ENCODE measurements around the gene GPS2.

GPS2 gene, protein sequence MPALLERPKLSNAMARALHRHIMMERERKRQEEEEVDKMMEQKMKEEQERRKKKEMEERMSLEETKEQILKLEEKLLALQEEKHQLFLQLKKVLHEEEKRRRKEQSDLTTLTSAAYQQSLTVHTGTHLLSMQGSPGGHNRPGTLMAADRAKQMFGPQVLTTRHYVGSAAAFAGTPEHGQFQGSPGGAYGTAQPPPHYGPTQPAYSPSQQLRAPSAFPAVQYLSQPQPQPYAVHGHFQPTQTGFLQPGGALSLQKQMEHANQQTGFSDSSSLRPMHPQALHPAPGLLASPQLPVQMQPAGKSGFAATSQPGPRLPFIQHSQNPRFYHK

GRCh38 chr17:7314719-7315569 lies at the start of gene GPS2:
Gene GPS2 (minus strand): TSS chr17:7315360. CDS start chr17:7315052, 308 bp downstream.
- peak; percentile 84 to 88 for DNase-seq (ENCODE audit: low read depth in 2 of 2)

DNA sequence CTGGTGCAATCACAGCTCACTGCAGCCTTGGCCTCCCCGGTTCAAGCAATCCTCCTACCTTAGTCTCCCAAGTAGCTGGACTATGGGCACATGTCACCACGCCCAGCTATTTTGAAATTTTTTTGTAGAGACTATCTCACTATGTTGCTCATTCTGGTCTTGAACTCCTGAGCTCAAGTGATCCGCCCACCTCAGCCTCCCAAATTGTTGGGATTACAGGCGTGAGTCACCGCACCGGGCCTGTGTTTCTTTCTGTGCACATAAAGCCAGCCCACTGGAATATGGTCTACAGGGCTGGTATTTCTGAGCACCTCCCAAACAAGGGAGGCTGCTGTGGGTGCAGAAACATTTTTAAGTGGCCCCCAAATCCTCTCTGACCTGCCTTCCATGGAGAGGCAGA lies 48.2 kb upstream of the GPS2 start:
- no peak for DNase-seq (ENCODE audit: low read depth in 2 of 2)

DNA sequence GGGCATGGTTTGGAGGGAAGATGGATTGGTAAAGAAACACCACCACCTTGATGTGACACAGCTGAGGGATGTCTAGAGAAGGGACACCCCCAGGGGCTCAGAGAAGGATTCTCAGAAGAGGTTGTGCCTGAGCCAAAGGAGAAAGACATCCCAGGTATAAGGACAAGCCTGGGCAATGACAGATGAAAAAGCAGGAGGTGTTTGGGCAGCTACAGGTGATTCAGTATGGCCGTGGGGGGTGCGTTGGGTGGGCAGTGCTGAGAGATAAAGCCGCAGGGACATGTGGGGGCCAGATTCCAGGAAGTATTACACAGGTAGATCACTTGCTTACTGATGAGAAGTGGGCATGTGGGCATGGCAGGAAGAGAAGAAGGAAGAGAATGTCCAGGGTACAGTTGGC lies 46.7 kb upstream of the GPS2 start:
- no peak for DNase-seq (ENCODE audit: low read depth in 2 of 2)

DNA sequence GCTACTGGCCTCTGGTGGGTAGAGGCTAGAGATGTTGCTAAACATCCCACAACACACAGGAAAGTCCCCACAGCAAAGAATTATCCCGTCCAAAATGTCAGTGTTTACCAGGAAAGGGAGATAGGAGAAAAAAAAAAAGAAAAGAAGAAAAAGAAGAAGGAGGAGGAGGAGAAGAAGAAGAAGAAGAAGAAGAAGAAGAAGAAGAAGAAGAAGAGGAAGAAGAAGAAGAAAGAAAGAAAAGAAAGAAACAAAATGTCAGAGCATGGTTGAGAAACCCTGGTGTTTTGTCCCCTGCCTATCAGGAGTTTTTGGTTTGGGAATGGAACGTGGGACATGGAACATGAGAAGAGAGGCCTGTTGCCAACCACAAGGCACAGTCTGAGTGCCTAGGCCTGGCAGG lies 42.2 kb upstream of the GPS2 start:
- DNase-seq (ENCODE audit: low read depth in 2 of 2) = no peak

DNA sequence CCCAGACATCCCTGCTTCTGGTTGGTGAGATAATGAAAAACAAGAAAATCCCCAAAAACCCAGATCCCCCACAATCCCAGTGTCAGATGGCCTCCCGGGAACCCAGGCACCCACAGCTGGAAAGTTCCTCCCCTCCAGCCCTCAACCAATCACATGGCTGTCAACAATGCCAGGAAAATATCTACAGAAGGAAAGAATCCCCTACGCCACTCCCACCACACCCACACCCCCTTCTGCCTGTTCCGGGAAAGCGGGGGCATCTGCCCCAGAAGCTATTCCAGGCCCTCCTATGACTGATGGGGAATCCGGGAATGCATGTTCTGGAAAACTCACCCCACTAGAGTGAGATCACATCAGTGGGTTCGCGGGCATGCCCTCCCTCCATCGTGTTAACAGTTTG lies 41.6 kb upstream of the GPS2 start:
- DNase-seq (ENCODE audit: low read depth in 2 of 2) = no peak

DNA sequence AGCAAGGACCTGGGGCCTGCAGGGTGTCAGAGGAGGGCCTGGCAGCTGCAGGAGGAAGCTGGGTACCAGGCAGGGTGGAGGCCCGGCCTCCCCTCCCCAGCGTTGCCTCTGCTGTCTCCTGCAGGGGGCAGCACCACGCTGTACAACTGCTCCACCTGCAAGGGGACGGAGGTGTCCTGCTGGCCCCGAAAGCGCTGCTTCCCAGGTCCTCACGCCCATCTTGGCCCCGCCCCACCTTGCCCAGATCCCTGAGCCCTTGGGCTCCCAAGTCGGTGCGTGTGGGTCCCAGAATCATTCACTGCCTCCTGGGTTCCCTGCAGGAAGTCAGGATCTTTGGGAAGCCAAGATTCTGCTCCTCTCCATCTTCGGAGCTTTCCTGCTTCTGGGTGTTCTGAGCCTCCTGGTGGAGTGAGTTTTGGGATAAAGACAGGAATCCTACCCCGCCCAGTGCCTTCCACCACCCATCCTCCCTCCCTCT lies 41.0 kb upstream of the GPS2 start:
- peak; percentile 73 to 79 for DNase-seq (ENCODE audit: low read depth in 2 of 2)

DNA sequence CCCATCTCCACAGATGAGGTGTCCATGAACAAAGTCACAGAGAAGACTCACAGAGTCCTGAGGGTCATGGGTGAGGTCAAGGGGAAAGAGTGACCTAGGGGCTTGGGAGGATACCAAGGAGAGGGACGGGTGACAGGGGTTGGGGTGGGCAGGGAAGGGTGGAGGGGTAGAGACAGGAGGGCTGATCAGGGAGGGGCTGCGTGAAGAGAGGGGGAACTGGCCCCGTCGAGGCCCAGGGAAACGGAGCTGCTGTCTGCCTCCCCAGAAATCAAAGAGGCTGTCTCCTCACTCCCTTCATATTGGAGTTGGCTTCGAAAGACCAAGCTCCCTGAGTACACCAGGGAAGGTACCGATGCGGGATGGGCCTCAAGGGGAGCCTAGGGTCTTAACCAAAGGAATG lies 40.4 kb upstream of the GPS2 start:
- no peak for DNase-seq (ENCODE audit: low read depth in 2 of 2)

- DNase-seq (ENCODE audit: low read depth in 2 of 2) = no peak
Measured at GRCh38 chr17:7355053-7355452, 39.9 kb upstream of the GPS2 start, which contains the start of gene TMEM95. Gene TMEM95 (plus strand): TSS chr17:7355156. CDS start chr17:7355205, 49 bp downstream.

- no peak for DNase-seq (ENCODE audit: low read depth in 2 of 2)
Measured at GRCh38 chr17:7354262-7354843, 39.2 kb upstream of the GPS2 start.

- DNase-seq (ENCODE audit: low read depth in 2 of 2) = no peak
Measured at GRCh38 chr17:7352910-7353635, 37.9 kb upstream of the GPS2 start.

DNA sequence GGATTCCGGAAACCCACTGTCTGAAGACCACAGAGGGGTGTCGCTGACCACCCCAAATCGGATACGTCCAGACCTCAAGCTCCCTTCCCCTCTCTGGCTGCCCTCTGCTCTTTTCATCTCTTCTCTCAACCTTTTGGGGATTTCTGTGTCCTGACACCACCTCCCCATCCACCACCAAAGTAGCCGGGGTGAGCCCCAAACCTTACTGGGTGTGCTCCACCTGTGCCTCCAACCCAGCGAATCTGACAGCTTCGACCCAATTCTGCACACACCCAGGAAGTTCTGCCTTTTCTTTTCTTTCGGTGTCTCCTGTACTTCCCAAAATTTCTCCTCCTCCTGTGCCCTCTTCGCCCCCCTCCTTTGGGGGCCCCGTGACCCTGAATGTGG lies 37.3 kb upstream of the GPS2 start:
- no peak for DNase-seq (ENCODE audit: low read depth in 2 of 2)

DNA sequence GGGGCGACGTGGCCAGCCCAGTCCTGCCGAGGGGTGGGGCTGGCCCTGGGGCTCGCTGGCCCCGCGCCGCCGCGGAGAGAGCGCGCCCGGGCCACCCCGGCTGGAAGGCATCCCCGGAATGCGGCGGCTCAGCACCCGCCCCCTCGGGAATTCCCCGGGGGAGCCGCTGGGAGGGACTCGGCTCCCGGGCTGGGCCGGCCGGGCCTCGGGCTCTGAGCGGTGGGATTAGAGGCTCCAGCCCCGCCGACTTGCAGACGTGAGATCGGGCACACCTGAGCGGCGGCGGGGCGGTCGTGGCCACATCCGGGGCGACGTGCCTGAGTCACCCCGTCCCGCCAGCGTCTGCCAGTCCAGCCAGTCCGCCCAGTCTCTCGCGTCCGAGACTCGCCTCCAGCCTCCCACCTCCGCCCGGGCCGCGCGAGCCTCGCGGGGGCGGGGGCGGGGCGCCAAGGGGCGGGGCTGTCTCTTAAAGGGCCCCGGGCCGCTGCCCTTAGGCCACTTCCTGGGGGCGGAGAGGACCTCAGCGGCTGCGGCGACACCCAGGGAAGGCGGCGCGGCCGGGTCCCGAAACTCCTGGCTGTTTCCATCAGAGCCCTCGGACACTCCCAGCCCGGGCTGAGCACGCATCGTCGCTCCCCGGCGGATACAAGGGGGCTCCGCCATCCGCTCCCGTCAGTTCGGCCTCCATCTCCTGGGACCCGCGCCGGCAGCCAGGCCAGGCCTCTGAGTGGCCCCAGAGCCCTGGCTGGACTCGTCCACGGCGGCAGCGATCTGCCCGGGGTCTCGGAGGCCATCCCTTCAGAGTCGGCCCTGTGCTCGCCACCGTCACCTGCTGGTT lies 36.7 kb upstream of the GPS2 start, which contains the start of gene KCTD11:
Gene KCTD11 (plus strand): TSS at position 498 of the 838 bp plus-strand sequence.
- peak; percentile 50 to 64 for DNase-seq (ENCODE audit: low read depth in 2 of 2)

DNA sequence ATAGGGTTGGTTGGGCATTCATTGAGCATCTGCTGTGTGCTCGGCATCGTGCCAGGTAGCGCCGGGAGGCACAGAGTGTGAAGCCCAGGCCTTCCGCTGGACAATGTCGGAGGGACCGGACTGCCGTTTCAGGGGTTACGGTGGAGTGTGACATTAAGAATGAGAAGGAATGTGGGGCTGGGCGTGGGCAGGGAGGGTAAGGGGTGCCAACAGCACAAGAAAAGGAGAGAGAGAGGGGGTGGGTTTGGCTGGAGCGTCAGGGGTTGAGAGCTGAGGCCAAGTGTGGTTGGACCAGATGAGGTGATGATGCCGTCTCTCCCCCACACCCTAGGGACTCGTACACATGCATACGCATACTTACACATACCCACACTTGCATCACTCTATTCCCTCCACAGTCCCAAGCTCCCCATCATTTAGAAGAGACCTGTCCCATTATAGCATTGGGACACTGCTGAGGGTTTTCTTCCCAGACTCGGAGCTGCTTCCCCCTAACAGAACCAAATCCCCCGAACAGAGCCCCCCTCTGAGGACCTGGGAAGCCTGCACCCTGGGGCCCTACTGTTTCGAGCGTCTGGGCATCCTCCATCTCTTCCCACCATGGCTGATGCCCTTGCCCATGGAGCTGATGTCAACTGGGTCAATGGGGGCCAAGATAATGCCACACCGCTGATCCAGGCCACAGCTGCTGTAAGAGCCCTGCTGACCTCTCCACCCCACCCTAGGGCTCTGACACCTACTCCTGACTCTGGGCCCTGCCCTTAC lies 33.5 kb upstream of the GPS2 start:
- DNase-seq (ENCODE audit: low read depth in 2 of 2) = no peak

DNA sequence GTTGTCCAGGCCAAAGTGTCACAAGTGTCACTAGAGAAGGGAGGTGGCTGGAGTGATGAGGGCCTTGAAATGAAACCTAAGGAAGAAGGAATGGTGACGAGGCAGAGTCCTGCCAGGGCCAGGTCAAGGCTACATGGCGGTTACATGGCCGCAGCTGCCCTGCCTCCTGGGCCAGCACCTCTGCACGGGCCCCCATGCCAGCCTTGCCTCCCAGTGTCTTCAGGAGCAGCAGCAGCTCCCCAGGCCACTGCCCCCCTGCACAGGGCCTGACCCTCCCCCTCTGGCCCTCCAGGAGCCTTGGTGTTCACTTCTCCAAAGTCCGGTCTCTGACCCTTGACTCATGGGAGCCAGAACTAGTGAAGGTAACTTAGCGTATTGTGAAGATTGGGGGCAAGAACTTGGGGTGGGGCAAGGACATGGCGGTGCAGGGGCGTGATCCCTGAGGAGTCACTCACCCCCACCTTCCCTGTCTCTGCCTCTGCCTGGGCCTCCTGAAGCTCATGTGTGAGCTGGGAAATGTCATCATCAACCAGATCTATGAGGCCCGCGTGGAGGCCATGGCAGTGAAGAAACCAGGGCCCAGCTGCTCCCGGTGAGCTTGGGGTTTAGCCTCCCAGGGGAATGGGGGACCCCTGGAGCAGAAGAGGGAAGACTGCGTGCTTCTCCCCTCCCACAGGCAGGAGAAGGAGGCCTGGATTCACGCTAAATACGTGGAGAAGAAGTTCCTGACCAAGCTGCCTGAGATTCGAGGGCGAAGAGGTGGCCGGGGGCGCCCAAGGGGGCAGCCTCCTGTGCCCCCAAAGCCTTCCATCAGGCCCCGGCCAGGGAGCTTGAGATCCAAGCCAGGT lies 32.7 kb upstream of the GPS2 start:
- DNase-seq (ENCODE audit: low read depth in 2 of 2) = no peak

DNA sequence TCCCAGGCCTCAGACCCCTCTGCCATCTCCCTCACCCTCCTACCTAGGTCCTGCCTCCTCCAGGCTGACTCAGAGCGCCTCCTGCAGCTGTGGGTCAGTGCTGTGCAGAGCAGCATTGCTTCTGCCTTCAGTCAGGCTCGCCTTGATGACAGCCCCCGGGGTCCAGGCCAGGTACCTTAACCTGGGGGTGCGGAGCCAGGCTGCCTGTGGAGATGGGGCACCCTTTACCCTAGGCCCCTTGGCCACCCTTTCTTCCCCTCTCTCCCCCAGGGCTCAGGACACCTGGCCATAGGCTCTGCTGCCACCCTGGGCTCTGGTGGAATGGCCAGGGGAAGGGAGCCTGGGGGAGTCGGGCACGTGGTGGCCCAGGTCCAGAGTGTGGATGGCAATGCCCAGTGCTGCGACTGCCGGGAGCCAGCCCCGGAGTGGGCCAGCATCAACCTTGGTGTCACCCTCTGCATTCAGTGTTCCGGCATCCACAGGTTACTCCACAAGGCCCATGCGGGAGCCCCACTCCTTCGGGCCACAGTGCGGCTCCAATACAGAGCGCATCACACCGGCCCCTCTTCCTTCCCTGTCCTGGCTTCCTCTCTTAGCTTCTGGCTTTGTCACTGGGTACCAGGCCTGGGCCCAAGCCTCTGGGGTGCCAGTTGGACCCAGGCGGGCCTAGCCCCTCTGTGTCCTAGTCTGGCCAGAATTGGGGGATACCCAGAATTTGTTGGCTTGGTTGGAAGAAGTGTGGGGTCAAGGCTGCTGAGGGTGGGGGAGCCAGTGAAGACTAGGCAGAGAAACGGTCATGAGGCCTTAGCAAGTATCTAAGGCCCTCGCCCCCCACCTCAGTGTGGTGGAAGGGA lies 31.8 kb upstream of the GPS2 start:
- DNase-seq (ENCODE audit: low read depth in 2 of 2) = no peak

GRCh38 chr17:7343250-7343649 lies 28.1 kb upstream of the GPS2 start:
- DNase-seq (ENCODE audit: low read depth in 2 of 2) = no peak

DNA sequence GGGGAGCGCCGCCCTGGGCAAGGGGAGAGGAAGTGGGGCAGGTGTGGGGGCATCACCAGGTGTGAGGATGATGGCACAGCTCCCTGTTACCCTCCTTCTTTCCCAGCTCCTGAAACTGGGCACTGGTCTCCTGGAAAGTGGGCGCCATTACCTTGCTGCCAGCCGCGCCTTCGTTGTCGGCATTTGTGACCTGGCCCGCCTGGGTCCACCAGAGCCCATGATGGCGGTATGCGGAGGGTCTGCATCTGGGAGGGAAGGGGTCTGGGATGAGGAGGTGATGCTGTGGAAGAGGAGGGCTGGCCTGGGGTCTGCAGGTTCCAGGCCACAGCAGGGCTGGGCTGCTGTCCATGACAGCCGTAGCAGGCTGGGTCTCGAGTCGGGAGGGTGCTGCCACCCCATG lies 26.7 kb upstream of the GPS2 start:
- DNase-seq (ENCODE audit: low read depth in 2 of 2) = no peak

DNA sequence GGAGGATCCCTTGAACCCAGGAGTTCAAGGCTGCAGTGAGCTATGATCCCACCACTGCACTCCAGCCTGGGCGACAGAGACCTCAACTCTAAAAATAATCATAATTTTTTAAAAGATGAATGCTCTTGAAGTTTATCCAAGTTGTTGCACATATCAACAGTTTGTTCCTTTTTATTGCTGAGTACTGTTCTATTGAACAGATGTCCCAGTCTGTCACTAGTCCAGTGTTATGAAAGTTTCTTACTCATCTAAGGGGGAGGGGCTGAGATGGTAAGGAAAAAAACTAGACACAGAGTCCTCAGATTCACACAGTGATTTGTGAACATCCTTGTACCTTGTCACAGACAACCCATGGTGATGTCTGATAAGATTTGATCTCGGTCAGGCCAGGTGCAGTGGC lies 25.0 kb upstream of the GPS2 start:
- no peak for DNase-seq (ENCODE audit: low read depth in 2 of 2)

All from stimulated activated CD8-positive, alpha-beta memory T cell treated with anti-CD3 and anti-CD28 coated beads, Interleukin-2, amount 100 ng/mL, for 1 hour (primary cell).